DMS 273 (cell line): ENCODE data around the gene TLCD1.
"Not testable (repeated sequence)": the region's sequence is repeated elsewhere in the genome, so short reads cannot be mapped to it uniquely, and the experiment has no call there.

Experiments
- DNase-seq: peaks from one replicate; lab custom pipeline; 2025; ENCODE audit not compliant: unreplicated experiment; lab: John Stamatoyannopoulos, UW

The TLCD1 gene

GRCh38 chr17:28729950-28730330, 3.9 kb upstream of the TLCD1 start:
- no peak for DNase-seq

- peak; percentile 98 for DNase-seq
Measured at GRCh38 chr17:28728364-28729200, 2.5 kb upstream of the TLCD1 start, which contains the start of gene NEK8. Gene NEK8, plus strand, starts transcription at chr17:28728788. Its CDS starts 26 bp downstream, at chr17:28728814.

- peak; percentile 99 for DNase-seq
Measured at GRCh38 chr17:28726627-28727491, 826 bp upstream of the TLCD1 start.

GRCh38 chr17:28725660-28726225, 290 bp downstream of the TLCD1 start:
- DNase-seq = peak; percentile 97

GRCh38 chr17:28725166-28725659, 820 bp downstream of the TLCD1 start:
- DNase-seq = peak; percentile 92

GRCh38 chr17:28724500-28725165, 1.4 kb downstream of the TLCD1 start:
- DNase-seq = peak; percentile 84

GRCh38 chr17:28723836-28724499, 2.1 kb downstream of the TLCD1 start:
- DNase-seq = not testable (repeated sequence)

- no peak for DNase-seq
Measured at GRCh38 chr17:28723159-28723835, 2.7 kb downstream of the TLCD1 start.

GRCh38 chr17:28722417-28723158, 3.4 kb downstream of the TLCD1 start:
- no peak for DNase-seq

GRCh38 chr17:28720997-28721329, 5.1 kb downstream of the TLCD1 start:
- not testable (repeated sequence) for DNase-seq

GRCh38 chr17:28720247-28720996, 5.6 kb downstream of the TLCD1 start:
- peak; percentile 56 for DNase-seq

GRCh38 chr17:28719021-28719433, 7.0 kb downstream of the TLCD1 start:
- DNase-seq = no peak

GRCh38 chr17:28718333-28719020, 7.6 kb downstream of the TLCD1 start:
- DNase-seq = no peak

- peak; percentile 80 for DNase-seq
Measured at GRCh38 chr17:28717578-28718332, 8.3 kb downstream of the TLCD1 start, which contains the start of gene RAB34. Gene RAB34, minus strand, starts transcription at chr17:28717868. Its CDS starts 602 bp downstream, at chr17:28717266.

GRCh38 chr17:28716740-28717577, 9.1 kb downstream of the TLCD1 start:
- no peak for DNase-seq

GRCh38 chr17:28715217-28715616, 10.8 kb downstream of the TLCD1 start:
- DNase-seq = no peak
